Nephron (organoid): Measurements from ENCODE around the gene RIMBP2.

Experiments used
- H3K27ac Mint-ChIP-seq, 3 experiments: 2 replicates each; pipeline ENCODE4 v1.8.0; 2020; ENCODE audit warnings: mixed read lengths in 3 of 3, mild to moderate bottlenecking in 2 of 3, moderate library complexity in 1 of 3
- H3K27me3 Mint-ChIP-seq: 2 replicates; pipeline ENCODE4 v1.8.0; 2021; ENCODE audit warnings: low read depth, mild to moderate bottlenecking, moderate library complexity, mixed read lengths
- H3K36me3 Mint-ChIP-seq: 2 replicates; pipeline ENCODE4 v1.8.0; 2020; ENCODE audit warnings: low read depth, mixed read lengths
- H3K4me1 Mint-ChIP-seq: 2 replicates; pipeline ENCODE4 v1.8.0; 2020; ENCODE audit warnings: mixed read lengths
- H3K4me3 Mint-ChIP-seq, 3 experiments: 2 replicates each; pipeline ENCODE4 v1.8.0; 2020; ENCODE audit warnings: mild to moderate bottlenecking in 3 of 3, mixed read lengths in 3 of 3, moderate library complexity in 2 of 3
- H3K9me3 Mint-ChIP-seq: 2 replicates; pipeline ENCODE4 v1.8.0; 2020; ENCODE audit warnings: mixed read lengths
- CTCF ChIP-seq, 3 experiments: fragments of 200-600 bp; sonication (generic); IDR thresholded peaks; one replicate each; pipeline ENCODE4 v1.5.0; 2021; ENCODE audit warnings: antibody characterized with exemption in 3 of 3; ENCODE audit not compliant: unreplicated experiment in 3 of 3

RIMBP2 gene

GRCh38 chr12:130468700-130469245 is 247.3 kb downstream of the RIMBP2 start:
- Mint-ChIP-seq H3K27me3 (peaks cover 16% of the 10 kb centered on the region), H3K36me3 (peaks cover 6% of the 10 kb centered on the region), H3K4me1 (no peaks in the 10 kb centered on the region), H3K27ac (no peak overlapping the region), H3K4me3 (no peak overlapping the region), H3K9me3 (no peaks in the 10 kb centered on the region)
- TF ChIP-seq CTCF (IDR thresholded peaks at IDR 0.05; ENCODE audit: unreplicated experiment in 3 of 3) = no peak

GRCh38 chr12:130468186-130468585 is 247.9 kb downstream of the RIMBP2 start:
- no peak for TF ChIP-seq CTCF (IDR thresholded peaks at IDR 0.05; ENCODE audit: unreplicated experiment in 3 of 3)
- Mint-ChIP-seq H3K27ac (no peak overlapping the region), H3K36me3 (peaks cover 6% of the 10 kb centered on the region), H3K4me3 (no peak overlapping the region), H3K9me3 (no peaks in the 10 kb centered on the region), H3K4me1 (no peaks in the 10 kb centered on the region), H3K27me3 (peaks cover 11% of the 10 kb centered on the region)

- H3K4me1 Mint-ChIP-seq = no peaks in the 10 kb centered on the region
- H3K27me3 Mint-ChIP-seq = peaks cover 16% of the 10 kb centered on the region
- H3K36me3 Mint-ChIP-seq = peaks cover 6% of the 10 kb centered on the region
- no peak overlapping the region for H3K27ac Mint-ChIP-seq
- no peak for TF ChIP-seq CTCF (IDR thresholded peaks at IDR 0.05; ENCODE audit: unreplicated experiment in 3 of 3)
- no peak overlapping the region for H3K4me3 Mint-ChIP-seq
- H3K9me3 Mint-ChIP-seq = no peaks in the 10 kb centered on the region
Measured at GRCh38 chr12:130465626-130466025, 250.5 kb downstream of the RIMBP2 start.

GRCh38 chr12:130465046-130465445 is 251.1 kb downstream of the RIMBP2 start:
- H3K9me3 Mint-ChIP-seq = no peaks in the 10 kb centered on the region
- peaks cover 16% of the 10 kb centered on the region for H3K27me3 Mint-ChIP-seq
- no peak overlapping the region for H3K4me3 Mint-ChIP-seq
- H3K4me1 Mint-ChIP-seq = no peaks in the 10 kb centered on the region
- H3K27ac Mint-ChIP-seq = no peak overlapping the region
- peaks cover 6% of the 10 kb centered on the region for H3K36me3 Mint-ChIP-seq
- no peak for TF ChIP-seq CTCF (IDR thresholded peaks at IDR 0.05; ENCODE audit: unreplicated experiment in 3 of 3)

GRCh38 chr12:130463818-130464670 is 252.1 kb downstream of the RIMBP2 start:
- peaks cover 15% of the 10 kb centered on the region for H3K27me3 Mint-ChIP-seq
- no peak for TF ChIP-seq CTCF (IDR thresholded peaks at IDR 0.05; ENCODE audit: unreplicated experiment in 3 of 3)
- H3K4me3 Mint-ChIP-seq = no peak overlapping the region
- peaks cover 6% of the 10 kb centered on the region for H3K36me3 Mint-ChIP-seq
- no peaks in the 10 kb centered on the region for H3K9me3 Mint-ChIP-seq
- no peaks in the 10 kb centered on the region for H3K4me1 Mint-ChIP-seq
- H3K27ac Mint-ChIP-seq = no peak overlapping the region

- Mint-ChIP-seq H3K4me3 (no peak overlapping the region), H3K27me3 (peaks cover 12% of the 10 kb centered on the region), H3K4me1 (no peaks in the 10 kb centered on the region), H3K36me3 (peaks cover 6% of the 10 kb centered on the region), H3K27ac (no peak overlapping the region), H3K9me3 (no peaks in the 10 kb centered on the region)
- TF ChIP-seq CTCF (IDR thresholded peaks at IDR 0.05; ENCODE audit: unreplicated experiment in 3 of 3) = no peak
Measured at GRCh38 chr12:130463275-130463658, 252.8 kb downstream of the RIMBP2 start.
